K562 (cell line): ENCODE results near the gene TDRKH. TPM values are rescaled to one million over a fixed set of nuclear protein-coding genes. Genes with fewer than 3 reads are reported as not detected.

Source experiments
- CUX1 ChIP-seq: fragments of 200-800 bp; sonication (Bioruptor generic); IDR thresholded peaks from 2 replicates; pipeline ENCODE4 v1.6.1; 2016; ENCODE audit warnings: missing genetic modification characterization, missing compliant biosample characterization
- DACH1 ChIP-seq: fragments of 450-650 bp; IDR thresholded peaks from 2 replicates; pipeline ENCODE4 v1.6.1; 2018; ENCODE audit not compliant: partially characterized antibody
- E2F5 ChIP-seq: sonication (generic); formaldehyde crosslinking; IDR thresholded peaks from 2 replicates; pipeline ENCODE4 v1.8.0; 2022; ENCODE audit warnings: mild to moderate bottlenecking, missing genetic modification reagents
- ERF ChIP-seq: fragments of 450-650 bp; formaldehyde crosslinking; IDR thresholded peaks from 2 replicates; pipeline ENCODE4 v1.4.0; 2020; ENCODE audit warnings: mild to moderate bottlenecking, mixed read lengths
- GTF2E2 ChIP-seq: fragments of 200-800 bp; sonication (Bioruptor generic); IDR thresholded peaks from 2 replicates; pipeline ENCODE4 v1.6.1; 2016; ENCODE audit warnings: missing genetic modification characterization, missing compliant biosample characterization
- IRF1 ChIP-seq: sonication (generic); formaldehyde crosslinking; IDR thresholded peaks from 2 replicates; pipeline ENCODE4 v1.8.0; 2022; ENCODE audit warnings: missing genetic modification reagents, mild to moderate bottlenecking, borderline replicate concordance
- KLF10 ChIP-seq: fragments of 250-450 bp; sonication (Bioruptor Pico); IDR thresholded peaks from 2 replicates; pipeline ENCODE4 v1.6.1; 2021; ENCODE audit warnings: matching md5 sums
- KLF16 ChIP-seq: IDR thresholded peaks from 2 replicates; pipeline ENCODE4 v1.6.1; 2016; ENCODE audit warnings: antibody characterized with exemption
- MTA2 ChIP-seq: fragments of 450-650 bp; IDR thresholded peaks from 2 replicates; pipeline ENCODE4 v1.6.1; 2016; ENCODE audit warnings: low read depth
- PRMT5 ChIP-seq: sonication (generic); formaldehyde crosslinking; IDR thresholded peaks from 2 replicates; pipeline ENCODE4 v1.5.0; 2020; ENCODE audit warnings: missing genetic modification reagents
- STAG1 ChIP-seq: sonication (generic); formaldehyde crosslinking; IDR thresholded peaks from 2 replicates; pipeline ENCODE4 v1.5.0; 2020; ENCODE audit warnings: missing genetic modification reagents, borderline replicate concordance
- ZBTB17 ChIP-seq: fragments of 450-650 bp; formaldehyde crosslinking; IDR thresholded peaks from 2 replicates; pipeline ENCODE4 v1.4.0; 2020; ENCODE audit warnings: mild to moderate bottlenecking
- ZBTB34 ChIP-seq: fragments of 250-450 bp; sonication (Bioruptor Pico); IDR thresholded peaks from 2 replicates; pipeline ENCODE4 v1.8.0; 2021; ENCODE audit warnings: mild to moderate bottlenecking, moderate library complexity
- ZNF12 ChIP-seq: sonication (generic); formaldehyde crosslinking; IDR thresholded peaks from 2 replicates; pipeline ENCODE4 v1.4.0; 2020; ENCODE audit warnings: mild to moderate bottlenecking, missing genetic modification reagents
- ZNF586 ChIP-seq: fragments of 450-650 bp; formaldehyde crosslinking; conservative IDR thresholded peaks from 2 replicates; pipeline ENCODE4 v1.4.0; 2020; ENCODE audit warnings: mild to moderate bottlenecking, moderate library complexity
- ZNF639 ChIP-seq, 2 experiments: fragments of 200-800 bp in 1 of 2; sonication (Bioruptor generic) in 1 of 2; sonication (generic) in 1 of 2; formaldehyde crosslinking in 1 of 2; IDR thresholded peaks in 1 of 2; conservative IDR thresholded peaks in 1 of 2; 2 replicates each; pipeline versions ENCODE4 v1.5.0 to v1.6.1; 2016 to 2020; ENCODE audit warnings: missing compliant biosample characterization in 1 of 2, missing genetic modification characterization in 1 of 2, missing genetic modification reagents in 1 of 2
- ZNF668 ChIP-seq: fragments of 250-450 bp; sonication (Bioruptor Pico); IDR thresholded peaks from 2 replicates; pipeline ENCODE4 v1.8.0; 2022; ENCODE audit warnings: mild to moderate bottlenecking, inconsistent platforms
- polyA plus RNA-seq, 8 experiments: library from polyadenylated mRNA; depleted of rRNA in 4 of 8; stranded (reverse) in 5 of 8; unstranded in 3 of 8; fragments of >200 nt; fragmentation: Nextera tagmentation in 2 of 8; fragmentation: Illumina TruSeq in 1 of 8; extraction: Ambion mirVana in 2 of 8; extraction: Trizol in 1 of 8; gene quantifications; 2 replicates each; pipeline versions ENCODE4 v1.2.1 to v1.2.3, GENCODE V29; 2011 to 2014; ENCODE audit warnings: inconsistent platforms in 1 of 8, missing spikeins in 1 of 8
- total RNA-seq, 7 experiments: library from RNA; depleted of rRNA in 6 of 7; stranded (reverse); fragments of >200 nt in 6 of 7; fragmentation: Illumina TruSeq in 2 of 7; extraction: Trizol in 2 of 7; gene quantifications; 2 replicates each; pipeline versions ENCODE4 v1.2.1 to v1.2.3, GENCODE V29; 2011 to 2021; ENCODE audit warnings: low replicate concordance in 1 of 7

TDRKH gene
- total and polyA plus RNA-seq, 9 of the 15 experiments (the other 6 are each of a cell fraction or from before 2014, with no cell fraction given) = 4.3 to 21.3 (median 8.4) TPM

- TF ChIP-seq ZNF639 (CRISPR knock-in tag; conservative IDR thresholded peaks at IDR 0.05 in 1 of 2, IDR thresholded peaks at IDR 0.05 in 1 of 2) (peak in 1 of 2 experiments; percentile 91; a peak in 2 of 4 replicates), ZBTB34 (CRISPR knock-in tag) (no peak), DACH1 (peak; percentile 12), PRMT5 (no peak), CUX1 (CRISPR knock-in tag) (peak; percentile 88; the same call in 1 of the 2 replicates), STAG1 (CRISPR knock-in tag) (no peak), GTF2E2 (no peak), IRF1 (CRISPR knock-in tag) (no peak), ZNF586 (no peak), E2F5 (CRISPR knock-in tag) (peak; percentile 91), ERF (CRISPR knock-in tag) (no peak), ZNF668 (CRISPR knock-in tag) (no peak), KLF16 (0 out of 2 replicates have a peak, but pooled peaks have one; percentile 8), MTA2 (no peak), ZNF12 (CRISPR knock-in tag) (0 out of 2 replicates have a peak, but pooled peaks have one; percentile 48), ZBTB17 (CRISPR knock-in tag) (no peak), KLF10 (CRISPR knock-in tag) (no peak)
Observed at GRCh38 chr1:151790071-151790939, at the start of gene TDRKH (continued).
